H1 (cell line): ENCODE results near the gene GATA5. TPM values are rescaled to one million over a fixed set of nuclear protein-coding genes. Genes with fewer than 3 reads are reported as not detected.

Experiments used
- CTBP2 ChIP-seq: IDR thresholded peaks from 2 replicates; pipeline ENCODE4 v1.7.0; 2011; ENCODE audit warnings: borderline replicate concordance, mild to moderate bottlenecking, moderate library complexity, mixed read lengths, low read length; ENCODE audit not compliant: insufficient read depth, insufficient read length
- polyA plus RNA-seq, 7 experiments: library from polyadenylated mRNA; depleted of rRNA in 3 of 7; stranded (reverse) in 5 of 7; unstranded in 2 of 7; fragments of >200 nt in 5 of 7; fragments of 200-250 nt in 2 of 7; gene quantifications; 1 replicate in 5 of 7; 2 replicates in 1 of 7; 4 replicates in 1 of 7; pipeline versions ENCODE4 v1.2.1 to v1.2.3, GENCODE V29; 2011 to 2013; ENCODE audit warnings: missing spikeins in 2 of 7, mixed read lengths in 2 of 7
- total RNA-seq: library from RNA; stranded (reverse); fragmentation: NEBNext Ultra II Directional; extraction: Animal tissue kit (Norgen Biotek cat#: 25700); gene quantifications from 2 replicates; pipeline ENCODE4 v1.2.1, GENCODE V29; 2021

GATA5 gene
- total and polyA plus RNA-seq, 2 of the 8 experiments (the other 6 are each of a cell fraction or from before 2014, with no cell fraction given): 0.08 to 0.11 TPM

- no peak for TF ChIP-seq CTBP2
- TF ChIP-seq, all 59 proteins: peak for 0
These were observed 60.3 kb downstream of the GATA5 start (continued) for GRCh38 chr20:62415354-62416111.
